Esophagus squamous epithelium (tissue), 5 donors: Measurements from ENCODE around the gene PCNT. TPM values are rescaled to one million over a fixed set of nuclear protein-coding genes. Genes with fewer than 3 reads are reported as not detected.

Source experiments
- DNase-seq: peaks from one replicate; lab custom pipeline; 2025; lab: John Stamatoyannopoulos, UW
- H3K27ac ChIP-seq, 4 donors: fragments of 200-600 bp; sonication (generic); one replicate each; pipeline ENCODE4 v1.5.1; 2016 to 2019; ENCODE audit warnings: mild to moderate bottlenecking in 1 of 4
- H3K27me3 ChIP-seq, 4 donors: fragments of 200-600 bp; sonication (generic); 1 replicate in 3 of 4; 2 replicates in 1 of 4; pipeline versions ENCODE4 v1.5.1 to v1.6.0; 2017 to 2021; ENCODE audit warnings: antibody characterized with exemption in 1 of 4
- H3K36me3 ChIP-seq, 3 donors: fragments of 200-600 bp; sonication (generic); one replicate each; pipeline ENCODE4 v1.5.1; 2016 to 2019
- H3K4me1 ChIP-seq, 3 donors: fragments of 200-600 bp; sonication (generic); one replicate each; pipeline ENCODE4 v1.5.1; 2017 to 2019
- H3K4me3 ChIP-seq, 4 donors: fragments of 200-600 bp; sonication (generic); 1 replicate in 3 of 4; 2 replicates in 1 of 4; pipeline ENCODE4 v1.5.1; 2016 to 2019; ENCODE audit warnings: mild to moderate bottlenecking in 2 of 4, moderate library complexity in 1 of 4
- H3K9me3 ChIP-seq, 3 donors: fragments of 200-600 bp; sonication (generic); one replicate each; pipeline ENCODE4 v1.5.1; 2016 to 2019
- CTCF ChIP-seq, 6 experiments: fragments of 450-650 bp in 4 of 6; fragments of 200-600 bp in 2 of 6; sonication (generic) in 2 of 6; IDR thresholded peaks; one replicate each; pipeline ENCODE4 v1.5.1; 2016 to 2019; ENCODE audit warnings: antibody characterized with exemption in 6 of 6, mild to moderate bottlenecking in 4 of 6, moderate library complexity in 4 of 6
- POLR2A ChIP-seq, 4 donors: fragments of 450-650 bp; IDR thresholded peaks; one replicate each; pipeline ENCODE4 v1.6.1; 2017; ENCODE audit warnings: antibody characterized with exemption in 4 of 4, mild to moderate bottlenecking in 4 of 4, moderate library complexity in 3 of 4
- WGBS, 2 donors: methylation state at CpG; one replicate each; pipeline ENCODE4 v1.1.5; 2018; 5-methylcytosine and 5-hydroxymethylcytosine counted together
- intact Hi-C: fragments of 100-400 bp; cut with DNase I; formaldehyde crosslinking; loops from one replicate; pipeline ENCODE4 v1.15.0; 2022
- total RNA-seq, 4 donors: library from RNA; depleted of rRNA; stranded (reverse); fragments of >200 nt; gene quantifications; one replicate each; pipeline ENCODE4 v1.1.0, GENCODE V29; 2016
- donor health status: DM: yes; HTN: yes; CAD: no.

Gene PCNT
- total RNA-seq, 4 donors from 2014 or later, result 26.8 to 38.7 (median 29.9) TPM

GRCh38 chr21:46393941-46394594 is 70.1 kb downstream of the PCNT start:
- DNase-seq, result no peak
- intact Hi-C loops, result no loop called here
- no peaks in the 10 kb centered on the region for H3K27me3 ChIP-seq
- H3K4me1 ChIP-seq, result peaks cover 0 to 7% (median 5%) of the 10 kb centered on the region in 3 donors
- peaks cover 11 to 98% (median 18%) of the 10 kb centered on the region in 3 donors for H3K36me3 ChIP-seq
- 92 to 93% methylated on average over 24 to 25 of the region's 27 CpGs for WGBS, 2 donors
- no peak for TF ChIP-seq POLR2A (IDR thresholded peaks at IDR 0.05)
- no peak for TF ChIP-seq CTCF (IDR thresholded peaks at IDR 0.05)
- H3K4me3 ChIP-seq, result no peak overlapping the region
- H3K9me3 ChIP-seq, result no peaks in the 10 kb centered on the region
- H3K27ac ChIP-seq, result no peak overlapping the region

DNA sequence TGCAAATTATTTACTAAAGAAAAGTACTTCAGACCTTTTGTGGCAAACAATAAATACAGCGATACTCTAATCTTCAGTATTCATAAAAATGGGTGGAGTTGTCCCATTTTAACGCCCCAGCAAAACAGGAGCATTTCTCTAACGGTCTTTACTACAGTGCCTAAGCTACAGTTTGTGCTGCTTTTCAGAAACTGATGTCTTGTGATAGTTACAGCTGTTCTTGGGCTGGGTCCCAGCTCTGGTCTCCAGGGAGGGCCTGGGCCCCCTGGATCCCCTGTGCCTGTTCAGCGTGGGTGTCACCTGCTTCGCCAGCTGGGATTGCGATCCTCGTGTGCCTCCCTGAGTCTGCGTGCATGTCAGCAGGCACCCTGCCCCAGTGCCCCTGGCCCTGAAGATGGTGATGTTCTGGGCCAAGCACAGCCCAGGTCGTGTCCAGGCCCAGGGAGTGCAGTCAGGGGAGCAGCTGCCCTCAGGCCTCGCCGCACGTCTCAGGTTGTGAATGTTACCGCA is 70.7 kb downstream of the PCNT start:
- 79 to 83% methylated on average over 7 to 10 of the region's 13 CpGs for WGBS, 2 donors
- no peaks in the 10 kb centered on the region for H3K9me3 ChIP-seq
- no peak for TF ChIP-seq CTCF (IDR thresholded peaks at IDR 0.05)
- no peak for TF ChIP-seq POLR2A (IDR thresholded peaks at IDR 0.05)
- intact Hi-C loops, result no loop called here
- no peak overlapping the region for H3K27ac ChIP-seq
- no peaks in the 10 kb centered on the region for H3K27me3 ChIP-seq
- H3K4me1 ChIP-seq, result peaks cover 0 to 7% (median 5%) of the 10 kb centered on the region in 3 donors
- H3K4me3 ChIP-seq, result no peak overlapping the region
- no peak for DNase-seq
- H3K36me3 ChIP-seq, result peaks cover 11 to 98% (median 17%) of the 10 kb centered on the region in 3 donors

GRCh38 chr21:46397211-46397905 is 73.4 kb downstream of the PCNT start:
- intact Hi-C loops, result no loop called here
- 92 to 97% methylated on average over 17 to 18 of the region's 21 CpGs for WGBS, 2 donors

DNA sequence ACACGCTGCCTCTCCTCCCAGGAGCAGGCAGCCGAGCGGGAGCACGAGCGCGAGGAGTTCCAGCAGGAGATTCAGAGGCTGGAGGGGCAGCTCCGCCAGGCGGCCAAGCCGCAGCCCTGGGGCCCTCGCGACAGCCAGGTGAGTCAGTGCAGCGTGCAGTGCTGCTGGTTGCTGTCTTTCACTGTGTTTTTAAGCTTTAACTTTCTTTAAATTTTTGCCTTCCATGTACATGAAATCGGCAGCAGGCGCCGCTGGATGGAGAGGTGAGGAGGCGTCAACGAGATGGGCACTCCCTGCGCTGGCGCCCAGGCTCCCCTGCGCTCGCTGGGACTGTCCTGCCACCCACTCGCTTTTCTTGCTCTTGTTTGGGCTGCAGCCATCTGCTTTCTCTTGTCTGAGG is 74.0 kb downstream of the PCNT start:
- no peak for TF ChIP-seq CTCF (IDR thresholded peaks at IDR 0.05)
- TF ChIP-seq POLR2A (IDR thresholded peaks at IDR 0.05), result no peak
- Histone ChIP-seq H3K4me1 (peaks cover 0 to 5% (median 4%) of the 10 kb centered on the region in 3 donors), H3K4me3 (no peak overlapping the region), H3K27me3 (no peaks in the 10 kb centered on the region), H3K36me3 (peaks cover 4 to 98% (median 28%) of the 10 kb centered on the region in 3 donors), H3K9me3 (no peaks in the 10 kb centered on the region), H3K27ac (no peak overlapping the region)
- DNase-seq, result no peak
- WGBS, 2 donors, result 96 to 98% methylated on average over 9 to 15 of the region's 22 CpGs
- intact Hi-C loops, result no loop called here

More at GRCh38 chr21:46397211-46397905, 73.4 kb downstream of the PCNT start:
- Histone ChIP-seq H3K27me3 (no peaks in the 10 kb centered on the region), H3K27ac (no peak overlapping the region), H3K36me3 (peaks cover 4 to 98% (median 25%) of the 10 kb centered on the region in 3 donors), H3K4me3 (no peak overlapping the region), H3K9me3 (no peaks in the 10 kb centered on the region), H3K4me1 (peaks cover 0 to 7% (median 5%) of the 10 kb centered on the region in 3 donors)
- DNase-seq, result no peak
- TF ChIP-seq CTCF (IDR thresholded peaks at IDR 0.05), result no peak
- TF ChIP-seq POLR2A (IDR thresholded peaks at IDR 0.05), result no peak

DNA sequence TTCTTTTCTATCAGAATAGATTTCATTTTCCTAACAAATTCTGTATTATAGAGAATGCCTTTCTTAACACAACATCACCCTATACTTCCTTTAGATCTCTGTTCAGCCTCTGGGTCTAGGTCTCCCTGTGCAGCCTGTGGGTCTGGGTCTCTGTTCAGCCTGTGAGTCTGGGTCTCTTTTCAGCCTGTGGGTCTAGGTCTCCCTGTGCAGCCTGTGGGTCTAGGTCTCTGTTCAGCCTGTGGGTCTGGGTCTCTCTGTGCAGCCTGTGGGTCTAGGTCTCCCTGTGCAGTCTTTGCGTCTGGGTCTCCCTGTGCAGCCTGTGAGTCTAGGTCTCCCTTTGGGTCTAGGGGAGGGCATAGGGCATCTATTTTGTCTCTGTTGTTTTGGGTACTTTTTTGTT is 75.2 kb downstream of the PCNT start:
- H3K27me3 ChIP-seq, result no peaks in the 10 kb centered on the region
- H3K27ac ChIP-seq, result no peak overlapping the region
- 100% methylated on average over 1 of the region's 1 CpG; no CpG with 5 or more reads in 1 of the 2 donors for WGBS, 2 donors
- H3K9me3 ChIP-seq, result no peaks in the 10 kb centered on the region
- H3K36me3 ChIP-seq, result peaks cover 4 to 98% (median 28%) of the 10 kb centered on the region in 3 donors
- no peak for TF ChIP-seq CTCF (IDR thresholded peaks at IDR 0.05)
- TF ChIP-seq POLR2A (IDR thresholded peaks at IDR 0.05), result no peak
- intact Hi-C loops, result no loop called here
- no peak for DNase-seq
- no peak overlapping the region for H3K4me3 ChIP-seq
- H3K4me1 ChIP-seq, result no peaks in the 10 kb centered on the region
